Endodermal cell (in vitro differentiated cells): ENCODE results near the gene TMEM39A. TPM values are rescaled to one million over a fixed set of nuclear protein-coding genes. Genes with fewer than 3 reads are reported as not detected.

Experiments
- DNase-seq: peaks from one replicate; pipeline ENCODE4 v3.0.0-alpha.2; 2017
- H3K27ac ChIP-seq: 2 replicates; pipeline ENCODE4 v1.5.1; 2013; ENCODE audit warnings: mild to moderate bottlenecking, low read depth, low read length, moderate library complexity
- H3K27me3 ChIP-seq: 2 replicates; pipeline ENCODE4 v1.6.1; 2013; ENCODE audit warnings: mild to moderate bottlenecking, low read length, moderate library complexity; ENCODE audit not compliant: insufficient read depth, control insufficient read depth, poor library complexity, severe bottlenecking
- H3K36me3 ChIP-seq: 2 replicates; pipeline ENCODE4 v1.7.0; 2013; ENCODE audit warnings: mild to moderate bottlenecking, low read length, moderate library complexity; ENCODE audit not compliant: control insufficient read depth, insufficient read depth
- H3K4me1 ChIP-seq: one replicate; pipeline ENCODE4 v1.7.0; 2013; ENCODE audit warnings: low read length; ENCODE audit not compliant: control insufficient read depth, insufficient read depth
- H3K4me3 ChIP-seq: 2 replicates; pipeline ENCODE4 v1.5.1; 2013; ENCODE audit warnings: mild to moderate bottlenecking, low read length, moderate library complexity
- H3K9ac ChIP-seq: 2 replicates; pipeline ENCODE4 v1.6.1; 2013; ENCODE audit warnings: mild to moderate bottlenecking, low read length, moderate library complexity; ENCODE audit not compliant: poor library complexity, severe bottlenecking; ENCODE audit errors: extremely low read depth
- H3K9me3 ChIP-seq: 2 replicates; pipeline ENCODE4 v1.6.1; 2013; ENCODE audit warnings: mild to moderate bottlenecking, low read length, moderate library complexity; ENCODE audit not compliant: control insufficient read depth
- H3K27ac Mint-ChIP-seq: 2 replicates; pipeline ENCODE4 v1.8.0; 2020; ENCODE audit warnings: mixed read lengths
- H3K27me3 Mint-ChIP-seq: 2 replicates; pipeline ENCODE4 v1.8.0; 2021; ENCODE audit warnings: mild to moderate bottlenecking, mixed read lengths; ENCODE audit not compliant: insufficient read depth
- H3K36me3 Mint-ChIP-seq: 2 replicates; pipeline ENCODE4 v1.8.0; 2020; ENCODE audit warnings: low read depth, mixed read lengths
- H3K4me1 Mint-ChIP-seq: 2 replicates; pipeline ENCODE4 v1.8.0; 2020; ENCODE audit warnings: mixed read lengths
- H3K4me3 Mint-ChIP-seq: 2 replicates; pipeline ENCODE4 v1.8.0; 2020; ENCODE audit warnings: mild to moderate bottlenecking, moderate library complexity, mixed read lengths
- H3K9me3 Mint-ChIP-seq: 2 replicates; pipeline ENCODE4 v1.8.0; 2020; ENCODE audit warnings: mild to moderate bottlenecking, mixed read lengths
- CTCF ChIP-seq: fragments of 200-600 bp; sonication (generic); conservative IDR thresholded peaks from 2 replicates; pipeline ENCODE4 v1.5.0; 2021; ENCODE audit warnings: antibody characterized with exemption, mild to moderate bottlenecking
- WGBS, 2 experiments: methylation state at CpG; one replicate each; pipeline versions ENCODE4 v1.1.5 to v1.1.7; 2013; ENCODE audit warnings: missing lambda C conversion rate in 2 of 2, mixed read lengths in 1 of 2; ENCODE audit not compliant: insufficient coverage in 1 of 2, insufficient read length in 1 of 2; 5-methylcytosine and 5-hydroxymethylcytosine counted together
- total RNA-seq, 2 donors: library from RNA; stranded (reverse); fragmentation: NEBNext Ultra II Directional in 1 of 2; extraction: Animal tissue kit (Norgen Biotek cat#: 25700) in 1 of 2; gene quantifications; 2 replicates in 1 of 2; 3 replicates in 1 of 2; pipeline ENCODE4 v1.2.1, GENCODE V29; 2021

Gene TMEM39A
- total RNA-seq, 2 donors from 2014 or later: 62.3 to 81.8 TPM

DNA sequence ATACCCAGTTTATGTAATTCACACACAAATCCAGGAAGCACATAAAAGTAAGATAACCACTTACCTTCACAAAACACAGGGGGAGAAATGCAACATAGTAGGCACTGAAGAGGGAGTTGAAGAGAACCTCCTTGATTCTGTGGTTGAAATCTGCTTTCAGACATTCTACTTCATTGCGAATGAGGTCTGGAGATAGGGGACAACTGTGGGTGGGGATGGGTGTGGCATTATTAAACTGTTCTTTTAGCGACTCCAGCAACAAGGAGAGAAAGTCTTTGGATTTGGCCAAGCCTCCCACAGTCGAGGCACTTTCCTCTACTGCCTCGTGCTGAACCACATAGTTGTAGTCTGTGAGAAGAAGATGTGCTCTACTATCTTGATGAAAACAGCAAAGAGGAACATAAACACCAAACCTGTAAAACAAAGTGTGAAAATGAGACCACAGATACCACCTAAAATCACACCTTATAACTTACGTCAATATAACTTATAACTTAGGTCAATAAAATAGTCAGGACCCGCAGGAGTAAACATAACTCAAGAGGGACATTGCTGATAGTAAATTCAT, 25.6 kb downstream of the TMEM39A start:
- H3K9me3 Mint-ChIP-seq: no peaks in the 10 kb centered on the region
- H3K36me3 ChIP-seq: peaks cover 91% of the 10 kb centered on the region
- no peak overlapping the region for H3K4me3 Mint-ChIP-seq
- H3K27ac ChIP-seq: no peak overlapping the region
- no peak for DNase-seq
- peaks cover 14% of the 10 kb centered on the region for H3K9me3 ChIP-seq
- H3K27me3 ChIP-seq: no peaks in the 10 kb centered on the region
- no peaks in the 10 kb centered on the region for H3K4me1 Mint-ChIP-seq
- no peak overlapping the region for H3K27ac Mint-ChIP-seq
- no peaks in the 10 kb centered on the region for H3K27me3 Mint-ChIP-seq
- no peaks in the 10 kb centered on the region for H3K4me1 ChIP-seq
- no peak overlapping the region for H3K9ac ChIP-seq
- 96% methylated on average over 3 to 6 of the region's 6 CpGs for WGBS, 2 experiments
- no peak for TF ChIP-seq CTCF
- peaks cover 79% of the 10 kb centered on the region for H3K36me3 Mint-ChIP-seq
- H3K4me3 ChIP-seq: no peak overlapping the region

DNA sequence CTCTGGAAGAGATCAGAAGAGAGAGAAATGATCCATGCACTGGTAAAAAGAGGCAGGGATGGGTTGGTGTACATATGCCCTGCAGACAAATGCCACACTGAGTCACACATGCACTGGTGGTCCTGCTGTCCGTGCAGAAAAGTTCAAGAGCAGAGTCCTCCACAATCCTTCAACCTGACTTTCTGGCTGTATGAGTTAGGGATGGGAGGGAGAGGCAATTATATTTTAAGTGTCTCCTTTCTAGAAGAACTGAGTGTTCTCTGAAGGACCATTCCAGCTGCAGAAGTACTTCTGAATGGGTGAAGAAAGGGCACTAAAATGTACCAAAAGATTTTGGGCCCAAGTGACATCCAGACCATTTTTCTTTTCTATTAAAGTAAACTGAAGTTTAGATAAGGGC, 26.4 kb downstream of the TMEM39A start:
- no peak for TF ChIP-seq CTCF
- no peaks in the 10 kb centered on the region for H3K4me1 Mint-ChIP-seq
- H3K4me1 ChIP-seq: no peaks in the 10 kb centered on the region
- no peak overlapping the region for H3K9ac ChIP-seq
- H3K27me3 Mint-ChIP-seq: no peaks in the 10 kb centered on the region
- no peak overlapping the region for H3K4me3 ChIP-seq
- no peak overlapping the region for H3K27ac Mint-ChIP-seq
- H3K36me3 ChIP-seq: peaks cover 91% of the 10 kb centered on the region
- H3K4me3 Mint-ChIP-seq: no peak overlapping the region
- H3K27ac ChIP-seq: no peak overlapping the region
- no peak for DNase-seq
- 93% methylated on average over 1 of the region's 1 CpG; no CpG with 5 or more reads in 1 of the 2 experiments for WGBS, 2 experiments
- H3K36me3 Mint-ChIP-seq: peaks cover 77% of the 10 kb centered on the region
- no peaks in the 10 kb centered on the region for H3K27me3 ChIP-seq
- peaks cover 10% of the 10 kb centered on the region for H3K9me3 ChIP-seq
- no peaks in the 10 kb centered on the region for H3K9me3 Mint-ChIP-seq

- H3K27ac Mint-ChIP-seq: no peak overlapping the region
Observed at GRCh38 chr3:119434703-119435102, 28.7 kb downstream of the TMEM39A start.

More at GRCh38 chr3:119434703-119435102, 28.7 kb downstream of the TMEM39A start:
- peaks cover 13% of the 10 kb centered on the region for H3K9me3 Mint-ChIP-seq
- peaks cover 80% of the 10 kb centered on the region for H3K36me3 Mint-ChIP-seq
- Histone ChIP-seq H3K9ac (no peak overlapping the region), H3K4me3 (no peak overlapping the region), H3K4me1 (no peaks in the 10 kb centered on the region), H3K27ac (no peak overlapping the region), H3K27me3 (no peaks in the 10 kb centered on the region), H3K9me3 (peaks cover 30% of the 10 kb centered on the region), H3K36me3 (peaks cover 92% of the 10 kb centered on the region)
- peak; percentile 36 for TF ChIP-seq CTCF
- DNase-seq: no peak
- 93 to 97% methylated on average over 3 to 4 of the region's 4 CpGs for WGBS, 2 experiments
- H3K4me1 Mint-ChIP-seq: no peaks in the 10 kb centered on the region
- H3K4me3 Mint-ChIP-seq: no peak overlapping the region
- no peaks in the 10 kb centered on the region for H3K27me3 Mint-ChIP-seq
